8988T (cell line): ENCODE results near the gene KLHDC7B.
"Not testable (repeated sequence)": the region's sequence is repeated elsewhere in the genome, so short reads cannot be mapped to it uniquely, and the experiment has no call there.

Source experiments
- DNase-seq: peaks from one replicate; pipeline ENCODE4 v3.0.0; 2011

The KLHDC7B gene

DNA sequence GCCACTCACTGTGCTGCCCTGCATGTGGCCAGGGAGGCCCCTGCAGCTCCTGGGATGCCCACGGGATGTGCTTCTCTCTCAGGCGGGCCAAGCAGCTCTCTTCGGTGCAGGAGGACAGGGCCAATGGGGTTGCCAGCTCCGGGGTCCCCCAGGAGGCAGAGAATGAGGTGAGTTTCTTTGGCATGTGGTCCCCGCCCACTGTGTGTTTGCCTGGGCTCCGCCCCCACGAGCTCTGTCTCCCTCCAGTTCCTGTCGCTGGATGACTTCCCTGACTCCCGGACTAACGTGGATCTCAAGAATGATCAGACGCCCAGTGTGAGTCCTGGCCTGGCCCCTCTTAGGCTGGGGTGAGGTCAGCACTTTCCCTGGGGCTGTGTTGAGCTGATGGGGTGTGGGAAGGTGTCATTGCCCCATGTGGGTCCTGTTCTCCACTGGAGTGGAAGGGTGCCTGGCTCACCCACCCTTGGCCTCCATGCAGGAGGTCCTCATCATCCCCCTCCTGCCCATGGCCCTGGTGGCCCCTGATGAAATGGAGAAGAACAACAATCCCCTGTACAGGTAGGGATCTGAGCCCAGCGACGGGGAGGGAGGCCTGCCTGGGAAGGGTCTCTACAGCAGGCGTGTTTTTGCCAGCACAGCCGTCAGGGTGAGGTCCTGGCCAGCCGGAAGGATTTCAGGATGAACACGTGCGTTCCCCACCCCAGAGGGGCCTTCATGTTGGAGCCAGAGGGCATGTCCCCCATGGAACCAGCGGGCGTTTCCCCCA lies 28.0 kb upstream of the KLHDC7B start:
- DNase-seq, result no peak

GRCh38 chr22:50518606-50519005 lies 27.1 kb upstream of the KLHDC7B start:
- DNase-seq, result no peak

DNA sequence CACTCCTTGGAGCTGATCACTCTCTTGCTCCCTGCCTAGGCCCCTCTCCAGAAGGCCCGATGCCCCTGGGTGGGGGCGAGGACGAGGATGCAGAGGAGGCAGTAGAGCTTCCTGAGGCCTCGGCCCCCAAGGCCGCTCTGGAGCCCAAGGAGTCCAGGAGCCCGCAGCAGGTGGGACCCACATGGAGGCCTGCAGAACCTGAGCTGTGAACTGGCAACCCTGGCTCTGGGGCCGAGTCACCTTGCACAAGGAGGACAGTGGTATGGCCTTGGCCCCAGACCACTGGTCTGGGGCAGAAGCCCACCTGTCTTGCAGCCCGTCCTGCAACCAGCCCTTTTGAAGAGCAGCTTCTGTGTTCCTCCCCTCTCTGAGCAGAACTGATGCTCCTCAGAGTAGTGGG lies 26.5 kb upstream of the KLHDC7B start:
- no peak for DNase-seq

GRCh38 chr22:50520184-50520583 lies 25.5 kb upstream of the KLHDC7B start:
- not testable (repeated sequence) for DNase-seq

- no peak for DNase-seq
These were observed 24.8 kb upstream of the KLHDC7B start for GRCh38 chr22:50520826-50521453.

- no peak for DNase-seq
These were observed 24.0 kb upstream of the KLHDC7B start for GRCh38 chr22:50521710-50522109.

- no peak for DNase-seq
These were observed 23.4 kb upstream of the KLHDC7B start for GRCh38 chr22:50522208-50522805.

DNA sequence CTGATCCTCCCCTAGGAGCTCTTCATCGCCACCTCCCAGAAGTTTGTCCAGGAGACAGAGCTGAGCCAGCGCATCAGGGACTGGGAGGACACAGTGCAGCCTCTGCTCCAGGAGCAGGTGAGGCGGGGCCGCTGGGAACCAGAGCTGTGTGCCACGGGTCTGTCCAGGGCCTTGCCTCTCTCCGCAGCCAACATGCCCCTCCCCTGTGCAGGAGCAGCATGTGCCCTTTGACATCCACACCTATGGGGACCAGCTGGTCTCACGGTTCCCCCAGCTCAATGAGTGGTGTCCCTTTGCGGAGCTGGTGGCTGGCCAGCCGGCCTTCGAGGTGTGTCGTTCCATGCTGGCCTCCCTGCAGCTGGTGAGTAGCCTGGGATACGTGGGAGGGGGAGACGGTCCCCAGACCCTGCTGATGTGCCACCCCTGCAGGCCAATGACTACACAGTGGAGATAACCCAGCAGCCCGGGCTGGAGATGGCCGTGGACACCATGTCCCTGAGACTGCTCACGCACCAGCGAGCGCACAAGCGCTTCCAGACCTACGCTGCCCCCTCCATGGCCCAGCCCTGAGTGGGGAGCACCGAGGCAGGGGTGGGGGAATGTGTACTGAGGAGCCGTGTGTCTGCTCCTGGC lies 22.8 kb upstream of the KLHDC7B start:
- DNase-seq, result no peak

GRCh38 chr22:50523458-50523805 lies 22.3 kb upstream of the KLHDC7B start:
- DNase-seq, result no peak

DNA sequence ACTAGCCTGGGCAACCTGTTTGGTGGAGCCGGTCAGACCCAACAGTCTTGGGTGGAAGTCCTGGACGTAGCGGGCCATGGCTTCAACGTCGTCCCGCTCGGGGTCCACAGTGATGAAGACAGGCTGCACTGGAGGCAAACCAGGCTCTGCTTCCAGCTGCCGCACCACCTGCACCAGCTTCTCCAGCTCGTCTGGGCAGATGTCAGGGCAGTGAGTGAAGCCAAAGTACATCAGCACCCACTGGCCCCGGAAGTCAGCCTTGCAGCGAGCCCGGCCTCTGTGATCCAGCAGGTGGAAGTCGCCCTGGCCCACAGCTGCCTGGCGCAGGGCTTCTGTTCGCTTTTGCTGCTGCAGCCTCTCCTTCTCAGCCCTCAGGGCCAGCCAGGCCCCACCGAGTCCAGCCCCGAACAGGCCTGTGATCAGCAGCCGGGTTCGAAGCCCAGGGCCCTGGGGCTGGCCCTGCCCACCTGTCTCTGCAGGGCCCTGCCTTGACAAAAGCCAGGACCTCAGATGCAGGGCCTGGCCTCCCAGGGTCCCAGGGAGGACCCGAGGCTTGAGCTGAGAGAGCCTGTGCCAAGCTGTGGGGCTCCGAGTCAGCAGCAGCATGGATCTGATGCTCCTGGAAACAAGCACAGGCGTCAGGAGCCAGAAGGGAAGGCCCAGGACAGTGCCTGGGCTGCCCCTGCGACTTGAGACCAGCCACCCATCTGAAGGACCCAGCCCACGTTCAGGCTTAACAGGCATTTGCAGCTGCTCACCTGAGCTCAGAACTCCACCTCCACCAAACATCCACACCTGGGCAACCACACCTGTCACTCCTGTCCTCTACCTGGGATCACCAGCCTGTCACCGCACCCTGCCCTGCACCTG lies 21.7 kb upstream of the KLHDC7B start:
- no peak for DNase-seq

DNA sequence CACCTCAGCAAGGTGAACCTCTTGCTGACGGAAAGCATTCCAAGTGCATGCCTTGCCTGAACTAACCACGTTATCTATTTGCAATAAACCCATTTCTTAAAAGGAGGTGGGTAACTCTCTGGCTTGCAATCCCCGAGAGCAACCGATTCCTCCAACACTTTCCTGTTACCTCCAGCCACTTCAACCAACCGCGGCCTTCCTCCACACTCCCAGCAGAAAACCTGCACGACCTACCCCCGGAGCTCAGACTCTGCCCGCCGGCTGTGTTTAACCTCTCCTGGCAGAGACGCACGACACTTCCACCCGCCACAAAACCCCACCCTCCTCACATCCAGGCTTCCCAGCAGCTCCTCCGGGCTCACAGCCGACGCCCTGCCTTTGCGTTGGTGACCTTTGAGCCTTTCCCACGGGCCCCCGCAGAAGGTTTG lies 21.0 kb upstream of the KLHDC7B start:
- peak; percentile 35 for DNase-seq

- peak; percentile 98 for DNase-seq
These were observed 20.4 kb upstream of the KLHDC7B start, which contains the start of gene SCO2 for GRCh38 chr22:50525104-50525857. SCO2 (minus strand) TSS chr22:50525598; CDS start chr22:50524411, 1,187 bp downstream.

GRCh38 chr22:50525858-50526107 lies 19.9 kb upstream of the KLHDC7B start:
- no peak for DNase-seq

DNA sequence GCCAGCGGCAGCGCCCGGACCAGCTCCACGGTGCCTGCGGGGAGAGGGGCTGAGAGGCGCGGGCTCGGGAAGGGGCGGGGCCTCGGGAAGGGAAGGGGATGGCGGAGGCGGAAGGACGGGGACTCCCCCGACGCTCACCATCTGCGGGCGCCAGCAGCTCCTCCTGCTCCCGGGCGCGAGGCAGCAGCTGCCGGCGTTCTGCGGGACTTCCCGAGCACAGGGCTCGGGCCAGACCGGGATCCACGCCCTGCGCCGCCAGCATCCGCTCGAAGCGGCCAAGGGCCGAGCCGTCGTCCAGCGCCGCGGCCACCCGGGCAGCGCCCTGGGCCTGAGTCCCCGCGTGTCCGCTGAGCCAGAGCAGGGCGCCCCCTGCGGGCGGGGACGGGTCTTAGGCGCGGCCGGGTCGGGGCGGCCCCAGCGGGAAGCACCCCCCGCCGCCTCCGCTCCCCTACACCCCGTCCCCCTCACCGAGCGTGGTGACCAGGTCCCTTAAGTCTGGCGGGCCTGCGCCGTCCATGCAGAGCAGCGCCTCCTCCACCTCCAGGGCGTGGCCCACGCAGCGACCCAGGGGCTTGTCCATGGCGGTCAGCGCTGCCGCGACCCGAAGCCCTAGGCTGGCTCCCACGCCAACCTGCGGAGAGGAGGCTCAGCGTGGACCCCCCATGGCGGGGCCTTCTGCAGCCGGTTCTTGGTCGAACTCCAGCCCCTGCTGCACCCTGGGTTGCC lies 19.4 kb upstream of the KLHDC7B start:
- DNase-seq, result peak; percentile 80

DNA sequence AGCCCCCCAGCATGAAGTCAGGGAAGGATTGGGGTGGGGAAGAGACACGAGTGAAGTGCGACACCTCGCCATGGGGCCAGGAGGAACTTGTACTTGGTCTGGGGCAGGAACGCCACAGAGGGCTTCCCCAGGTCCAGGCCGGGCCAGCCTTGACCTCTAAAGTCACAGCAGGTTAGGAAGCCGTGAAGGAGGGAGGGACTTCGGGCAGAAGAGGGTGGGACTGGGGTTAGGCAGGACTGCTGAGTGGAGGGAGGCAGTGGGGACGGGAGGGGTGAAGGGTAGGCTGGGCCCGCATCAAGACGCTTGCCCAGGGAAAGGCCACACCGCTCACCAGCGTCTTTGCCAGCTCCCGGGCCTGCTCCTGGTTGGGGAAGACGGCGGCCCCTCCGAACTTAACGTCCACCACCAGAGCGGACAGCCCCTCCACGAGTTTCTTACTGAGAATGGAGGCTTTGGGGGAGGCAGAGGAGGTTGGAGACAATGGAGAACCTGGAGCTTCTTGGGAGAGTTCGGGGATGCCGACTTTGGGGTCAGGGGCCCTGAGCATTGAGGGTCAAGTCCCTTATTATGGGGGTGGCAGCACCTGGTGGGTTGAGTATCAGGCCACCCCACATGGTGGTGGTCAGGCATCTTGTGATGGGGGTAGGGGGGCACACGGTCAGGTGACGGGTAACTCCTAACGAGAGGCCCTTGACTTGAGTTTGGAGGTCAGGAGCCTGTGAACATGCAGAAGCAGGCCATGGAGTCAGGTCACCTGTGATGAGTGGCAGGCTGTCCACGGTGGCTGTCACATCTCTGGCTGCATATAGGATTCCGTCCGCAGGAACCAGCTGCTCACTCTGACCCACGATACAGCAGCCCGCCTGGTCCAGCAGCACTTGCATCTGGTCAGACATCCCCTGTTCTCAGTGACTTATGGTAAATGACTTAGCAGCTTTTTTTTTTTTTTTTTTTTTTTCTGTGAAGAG lies 18.6 kb upstream of the KLHDC7B start:
- DNase-seq, result no peak

DNA sequence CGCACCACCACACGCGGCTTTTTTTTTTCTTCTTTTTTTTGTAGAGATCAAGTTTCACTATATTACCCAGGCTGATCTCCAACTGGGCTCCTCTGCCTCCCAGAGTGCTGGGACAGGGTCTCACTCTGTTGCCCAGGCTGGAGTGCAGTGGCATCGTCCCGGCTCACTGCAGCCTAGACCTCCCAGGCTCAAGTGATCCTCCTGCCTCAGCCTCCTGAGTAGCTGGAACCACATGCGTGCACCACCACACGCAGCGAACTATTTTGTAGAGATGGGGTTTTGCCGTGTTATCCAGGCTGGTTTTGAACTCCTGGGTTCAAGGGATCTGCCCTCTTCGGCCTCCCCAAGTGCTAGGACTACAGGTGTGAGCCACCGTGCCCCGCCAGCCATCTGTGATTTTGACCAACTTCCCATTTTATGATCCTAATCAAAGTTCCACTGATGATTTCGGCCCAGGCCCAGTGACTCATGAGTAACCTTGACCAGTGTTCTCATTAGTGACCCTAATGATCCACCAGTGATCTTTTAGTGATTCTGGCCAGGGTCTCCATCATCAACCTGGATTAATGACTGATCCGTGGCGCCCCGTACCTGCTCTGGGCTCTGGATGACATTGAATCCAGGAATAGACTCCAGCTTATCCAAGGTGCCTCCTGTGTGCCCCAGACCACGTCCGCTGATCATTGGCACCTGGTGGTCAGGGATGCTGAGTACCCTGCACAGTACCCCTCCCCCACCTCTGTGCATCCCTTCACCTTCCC lies 17.6 kb upstream of the KLHDC7B start:
- no peak for DNase-seq

DNA sequence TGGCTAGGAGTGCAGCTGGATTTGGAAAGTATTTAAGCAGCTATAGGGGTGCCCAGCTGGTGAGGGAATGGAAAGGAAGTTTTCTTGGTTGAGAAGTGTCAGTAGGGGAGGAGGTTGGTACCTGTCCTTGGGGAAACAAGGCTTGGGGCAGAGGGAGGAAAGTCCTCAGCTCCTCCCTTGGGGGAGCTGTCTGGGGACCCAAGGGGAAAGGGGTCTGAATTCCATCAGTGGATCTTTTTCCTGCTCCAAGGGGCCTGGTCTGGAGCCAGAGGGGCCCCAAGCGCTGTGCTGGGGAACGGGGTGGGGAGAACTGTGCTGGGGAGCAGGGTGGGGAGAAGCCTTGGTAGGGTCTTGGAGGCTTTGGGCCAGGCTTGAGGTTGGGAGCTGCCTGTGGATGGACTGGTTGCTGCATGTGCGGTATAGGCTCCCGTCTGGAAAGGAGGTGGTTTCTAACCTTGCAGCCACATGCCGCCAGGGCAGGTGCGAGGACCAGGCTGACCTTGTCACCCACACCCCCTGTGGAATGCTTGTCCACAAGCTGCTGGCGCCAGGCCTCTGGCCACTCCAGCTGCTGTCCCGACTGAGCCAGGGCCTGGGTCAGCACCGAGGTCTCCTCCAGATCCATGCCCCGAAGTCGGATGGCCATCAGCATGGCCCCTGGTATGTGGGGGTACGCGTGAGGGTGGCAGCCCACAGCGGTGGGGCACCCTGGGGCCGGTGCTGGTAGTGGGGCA lies 16.9 kb upstream of the KLHDC7B start:
- no peak for DNase-seq

- no peak for DNase-seq
These were observed 16.2 kb upstream of the KLHDC7B start for GRCh38 chr22:50529416-50529896.
